Measurements from ENCODE around the gene DRD1.
"Not testable (repeated sequence)": the region's sequence is repeated elsewhere in the genome, so short reads cannot be mapped to it uniquely, and the experiment has no call there.

DRD1 gene

DNA sequence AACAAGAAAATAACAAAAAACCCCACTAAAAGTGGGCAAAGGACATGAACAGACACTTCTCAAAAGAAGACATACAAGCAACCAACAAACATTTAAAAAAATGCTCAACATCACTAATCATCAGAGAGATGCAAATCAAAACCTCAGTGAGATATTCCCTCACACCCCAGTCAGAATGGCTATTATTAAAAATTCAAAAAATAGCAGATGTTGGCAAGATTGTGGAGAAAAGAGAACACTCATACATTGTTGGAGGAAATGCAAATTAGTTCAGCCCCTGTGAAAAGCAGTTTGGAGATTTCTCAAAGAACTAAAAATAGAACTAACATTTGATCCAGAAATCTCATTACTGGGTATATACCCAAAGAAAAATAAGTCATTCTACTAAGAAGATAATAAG lies 19.4 kb downstream of the DRD1 start:
- not testable (repeated sequence) for DNase-seq (ENCODE audit: low spot score)

GRCh38 chr5:175422058-175422457 lies 21.9 kb downstream of the DRD1 start:
- no peak for DNase-seq (ENCODE audit: low spot score)

- DNase-seq (ENCODE audit: low spot score) = no peak
Observed at GRCh38 chr5:175420383-175420782, 23.6 kb downstream of the DRD1 start.

DNA sequence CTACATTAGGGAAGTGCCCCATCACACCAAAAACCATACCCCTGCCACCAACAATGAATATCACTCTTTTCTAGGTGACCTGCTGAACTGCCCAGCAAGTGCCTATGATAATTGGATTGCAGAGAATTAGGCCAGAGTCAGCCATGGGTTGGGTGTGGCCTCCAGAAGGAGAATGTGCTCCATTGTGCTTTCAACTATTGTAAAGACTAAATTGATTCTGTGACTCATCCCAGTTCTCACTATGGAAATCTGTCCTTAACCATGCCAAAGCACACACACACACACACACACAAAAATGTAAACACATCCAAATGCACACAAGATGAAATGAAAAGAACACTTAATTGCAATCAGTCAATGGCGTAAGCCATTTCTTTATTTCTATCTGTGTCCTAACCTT lies 25.7 kb downstream of the DRD1 start:
- no peak for DNase-seq (ENCODE audit: low spot score)

- DNase-seq (ENCODE audit: low spot score) = no peak
Observed at GRCh38 chr5:175417384-175417783, 26.6 kb downstream of the DRD1 start.

DNA sequence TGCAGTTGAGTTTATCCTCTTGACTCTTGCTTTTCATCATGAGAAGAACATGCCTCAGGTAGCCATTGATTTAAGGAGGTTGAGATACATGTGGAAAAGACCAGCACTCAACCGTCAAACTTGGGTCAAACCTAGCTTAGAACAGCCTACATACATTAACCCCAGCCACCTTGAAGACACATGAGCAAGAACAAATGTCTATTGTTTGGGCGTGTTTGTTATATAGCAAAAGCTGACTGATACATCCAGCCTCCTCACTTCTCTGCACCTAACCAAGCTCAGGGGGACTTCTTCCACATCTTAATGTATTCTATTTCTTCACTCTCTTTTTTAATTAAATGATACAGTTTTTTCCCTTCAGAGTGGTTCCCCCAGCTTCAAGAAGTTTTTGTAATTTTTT lies 28.7 kb downstream of the DRD1 start:
- DNase-seq (ENCODE audit: low spot score) = no peak

GRCh38 chr5:175410926-175411325 lies 33.1 kb downstream of the DRD1 start:
- DNase-seq (ENCODE audit: low spot score) = no peak

DNA sequence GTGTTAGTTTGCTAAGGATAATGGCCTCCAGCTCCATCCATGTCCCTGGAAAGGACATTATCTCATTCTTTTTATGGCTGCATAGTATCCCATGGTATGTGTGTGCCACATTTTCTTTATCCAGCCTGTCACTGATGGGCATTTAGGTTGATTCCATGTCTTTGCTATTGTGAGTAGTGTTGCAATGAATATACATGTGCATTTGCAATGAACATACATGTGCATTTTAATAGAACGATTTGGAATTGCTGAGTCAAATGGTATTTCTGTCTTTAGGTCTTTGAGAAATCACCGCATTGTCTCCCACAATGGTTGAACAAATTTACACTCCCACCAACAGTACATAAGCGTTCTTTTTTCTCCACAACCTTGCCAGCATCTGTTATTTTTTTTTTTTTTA lies 37.7 kb downstream of the DRD1 start:
- no peak for DNase-seq (ENCODE audit: low spot score)

DNA sequence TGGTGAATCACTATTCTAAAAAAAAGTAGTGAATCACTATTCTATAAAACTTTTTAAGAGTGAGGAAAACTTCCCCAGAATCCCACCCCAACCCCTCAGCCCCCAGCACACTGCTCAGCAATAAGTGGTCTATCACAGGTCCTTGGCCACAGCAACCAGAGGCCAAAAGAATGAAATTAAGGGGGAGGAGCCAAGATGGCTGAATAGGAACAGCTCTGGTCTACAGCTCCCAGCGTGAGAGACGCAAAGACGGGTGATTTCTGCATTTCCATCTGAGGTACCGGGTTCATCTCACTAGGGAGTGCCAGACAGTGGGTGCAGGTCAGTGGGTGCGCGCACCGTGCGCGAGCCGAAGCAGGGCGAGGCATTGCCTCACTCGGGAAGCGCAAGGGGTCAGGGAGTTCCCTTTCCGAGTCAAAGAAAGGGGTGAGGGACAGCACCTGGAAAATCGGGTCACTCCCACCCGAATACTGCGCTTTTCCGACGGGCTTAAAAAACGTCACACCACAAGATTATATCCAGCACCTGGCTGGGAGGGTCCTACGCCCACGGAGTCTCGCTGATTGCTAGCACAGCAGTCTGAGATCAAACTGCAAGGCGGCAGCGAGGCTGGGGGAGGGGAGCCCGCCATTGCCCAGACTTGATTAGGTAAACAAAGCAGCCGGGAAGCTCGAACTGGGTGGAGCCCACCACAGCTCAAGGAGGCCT lies 46.2 kb downstream of the DRD1 start:
- not testable (repeated sequence) for DNase-seq (ENCODE audit: low spot score)

DNA sequence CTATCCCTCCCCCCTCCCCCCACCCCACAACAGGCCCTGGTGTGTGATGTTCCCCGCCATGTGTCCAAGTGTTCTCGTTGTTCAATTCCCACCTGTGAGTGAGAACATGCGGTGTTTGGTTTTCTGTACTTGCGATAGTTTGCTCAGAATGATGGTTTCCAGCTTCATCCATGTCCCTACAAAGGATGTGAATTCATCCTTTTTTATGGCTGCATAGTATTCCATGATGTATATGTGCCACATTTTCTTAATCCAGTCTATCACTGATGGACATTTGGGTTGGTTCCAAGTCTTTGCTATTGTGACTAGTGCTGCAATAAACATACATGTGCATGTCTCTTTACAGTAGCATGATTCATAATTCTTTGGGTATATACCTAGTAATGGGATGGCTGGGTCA lies 48.6 kb downstream of the DRD1 start:
- DNase-seq (ENCODE audit: low spot score) = not testable (repeated sequence)

DNA sequence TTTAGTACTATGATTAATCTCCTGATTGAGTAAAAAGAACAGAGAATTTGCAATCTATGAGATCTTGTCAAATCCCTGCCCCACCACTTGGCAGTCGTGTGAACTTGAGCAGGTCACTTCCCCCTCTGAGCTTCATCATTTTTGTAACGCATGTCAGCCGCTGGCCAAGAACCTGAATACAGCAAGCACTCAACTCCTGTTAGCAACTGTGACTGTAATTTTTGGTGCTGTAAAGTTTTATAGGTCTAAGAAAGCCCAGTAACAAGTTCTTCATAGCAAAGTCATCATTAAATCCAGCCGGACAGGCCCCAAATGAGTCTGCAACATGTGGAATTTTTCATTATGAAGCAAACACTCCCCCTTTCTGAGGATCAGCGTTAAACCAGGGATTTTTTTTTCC lies 49.4 kb downstream of the DRD1 start:
- DNase-seq (ENCODE audit: low spot score) = no peak

- no peak for DNase-seq (ENCODE audit: low spot score)
Observed at GRCh38 chr5:175393897-175394296, 50.1 kb downstream of the DRD1 start.

DNA sequence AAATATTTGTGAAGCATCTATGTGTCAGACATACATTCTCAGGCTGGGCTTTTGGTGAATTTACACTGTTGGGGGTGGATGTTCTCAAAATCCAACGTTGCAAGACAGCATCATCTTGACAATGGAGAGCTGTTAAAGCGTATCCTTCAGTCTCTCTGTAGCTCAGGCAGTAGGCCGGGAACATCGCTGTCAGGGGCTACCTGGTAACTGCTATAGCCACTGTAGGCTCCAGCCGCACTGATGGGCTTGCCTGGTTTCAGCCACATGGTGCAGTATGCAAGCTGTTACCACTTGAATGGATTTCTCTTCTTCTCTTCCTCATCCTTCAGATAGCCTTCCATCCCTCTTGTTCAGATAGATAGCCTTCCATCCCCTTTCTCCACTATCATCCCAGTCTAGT lies 51.7 kb downstream of the DRD1 start:
- DNase-seq (ENCODE audit: low spot score) = no peak

- no peak for DNase-seq (ENCODE audit: low spot score)
Observed at GRCh38 chr5:175390352-175391083, 53.5 kb downstream of the DRD1 start.

Measured in left forelimb (tissue), 1 donor.